Activated T-cell treated with anti-CD3 and anti-CD28 coated beads, Interleukin-2, amount 50 U/mL, for 72 hours (primary cell): ENCODE results near the gene PLA2G3. TPM values are rescaled to one million over a fixed set of nuclear protein-coding genes. Genes with fewer than 3 reads are reported as not detected.

Source experiments
- ATAC-seq, 2 donors: fragments of 150-1000 bp; cut with Tn5 transposase; replicated peaks in 1 of 2; 2 replicates each; pipeline ENCODE4 v1.10.0; 2021; ENCODE audit warnings: moderate library complexity in 2 of 2, mild to moderate bottlenecking in 1 of 2
- DNase-seq, 2 donors: peaks; one replicate each; pipeline ENCODE4 v3.0.0; 2021 to 2022; ENCODE audit warnings: mixed read lengths in 1 of 2
- H3K27ac Mint-ChIP-seq: one replicate; pipeline ENCODE4 v1.8.0; 2022; ENCODE audit warnings: mild to moderate bottlenecking, moderate library complexity, mixed read lengths
- H3K27me3 Mint-ChIP-seq: one replicate; pipeline ENCODE4 v1.8.0; 2022; ENCODE audit warnings: low read depth, mixed read lengths
- H3K36me3 Mint-ChIP-seq, 2 donors: one replicate each; pipeline ENCODE4 v1.8.0; 2022; ENCODE audit warnings: mixed read lengths in 2 of 2, mild to moderate bottlenecking in 1 of 2; ENCODE audit not compliant: insufficient read depth in 2 of 2
- H3K4me1 Mint-ChIP-seq: one replicate; pipeline ENCODE4 v1.8.0; 2022; ENCODE audit warnings: low read depth, mixed read lengths
- H3K4me3 Mint-ChIP-seq, 2 donors: one replicate each; pipeline ENCODE4 v1.8.0; 2022; ENCODE audit warnings: mild to moderate bottlenecking in 2 of 2, mixed read lengths in 2 of 2, moderate library complexity in 2 of 2
- H3K9me3 Mint-ChIP-seq, 2 donors: one replicate each; pipeline ENCODE4 v1.8.0; 2022; ENCODE audit warnings: mixed read lengths in 2 of 2
- total RNA-seq, 2 donors: library from RNA; stranded (reverse); gene quantifications; one replicate each; pipeline ENCODE4 v1.2.3, GENCODE V29; 2022

Gene PLA2G3
- total RNA-seq, 2 donors from 2014 or later = not detected

- Mint-ChIP-seq H3K9me3 (no peaks in the 10 kb centered on the region), H3K27ac (peak overlapping the region; percentile 95), H3K4me3 (peak overlapping the region; percentile 94 to 97), H3K27me3 (no peaks in the 10 kb centered on the region), H3K36me3 (peaks cover 3 to 11% of the 10 kb centered on the region in 2 donors), H3K4me1 (peaks cover 42% of the 10 kb centered on the region)
- ATAC-seq (no peak), DNase-seq (no peak)
Measured at GRCh38 chr22:31162015-31162765, 21.9 kb upstream of the PLA2G3 start.

- Mint-ChIP-seq H3K4me3 (peak overlapping the region; percentile 94 to 97), H3K36me3 (peaks cover 3 to 11% of the 10 kb centered on the region in 2 donors), H3K4me1 (peaks cover 42% of the 10 kb centered on the region), H3K27ac (peak overlapping the region; percentile 38), H3K9me3 (no peaks in the 10 kb centered on the region), H3K27me3 (no peaks in the 10 kb centered on the region)
- DNase-seq (no peak), ATAC-seq (no peak)
Measured at GRCh38 chr22:31161386-31161785, 21.1 kb upstream of the PLA2G3 start.

- DNase-seq = peak; percentile 10 to 19
- peak; percentile 44 to 46 for ATAC-seq
- H3K9me3 Mint-ChIP-seq = no peaks in the 10 kb centered on the region
- H3K36me3 Mint-ChIP-seq = peaks cover 2 to 9% of the 10 kb centered on the region in 2 donors
- peak overlapping the region; percentile 94 to 97 for H3K4me3 Mint-ChIP-seq
- peak overlapping the region; percentile 96 for H3K27ac Mint-ChIP-seq
- H3K27me3 Mint-ChIP-seq = no peaks in the 10 kb centered on the region
- H3K4me1 Mint-ChIP-seq = peaks cover 42% of the 10 kb centered on the region
Measured at GRCh38 chr22:31160328-31160978, 20.1 kb upstream of the PLA2G3 start.

DNA sequence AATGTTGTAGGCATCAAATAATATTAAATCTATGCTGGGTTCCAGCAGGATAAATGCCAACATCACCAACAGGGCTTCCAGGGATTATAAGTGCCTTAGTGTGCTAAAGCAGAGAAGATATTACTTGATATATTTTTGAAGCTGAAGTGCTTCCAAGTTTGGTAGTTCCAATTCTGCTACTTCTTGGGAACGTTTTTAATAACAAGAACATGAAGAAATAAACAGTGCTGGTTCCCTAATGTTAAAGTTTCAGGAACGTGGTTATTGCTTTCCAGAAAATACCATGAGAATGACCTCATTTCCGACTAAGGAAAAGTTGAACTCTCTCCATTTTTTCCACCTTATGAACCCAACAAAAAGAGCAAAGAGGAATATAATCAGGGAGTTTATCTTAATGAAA is 15.1 kb upstream of the PLA2G3 start:
- Mint-ChIP-seq H3K4me3 (no peak overlapping the region), H3K27me3 (no peaks in the 10 kb centered on the region), H3K36me3 (peaks cover 0 to 4% of the 10 kb centered on the region in 2 donors), H3K4me1 (peaks cover 14% of the 10 kb centered on the region), H3K9me3 (no peaks in the 10 kb centered on the region), H3K27ac (no peak overlapping the region)
- ATAC-seq (no peak), DNase-seq (no peak)

GRCh38 chr22:31154975-31155374 is 14.7 kb upstream of the PLA2G3 start:
- DNase-seq (no peak), ATAC-seq (no peak)
- H3K27me3 Mint-ChIP-seq = no peaks in the 10 kb centered on the region
- no peaks in the 10 kb centered on the region for H3K9me3 Mint-ChIP-seq
- H3K36me3 Mint-ChIP-seq = peaks cover 0 to 4% of the 10 kb centered on the region in 2 donors
- peaks cover 9% of the 10 kb centered on the region for H3K4me1 Mint-ChIP-seq
- H3K4me3 Mint-ChIP-seq = no peak overlapping the region
- H3K27ac Mint-ChIP-seq = no peak overlapping the region

GRCh38 chr22:31153357-31153756 is 13.0 kb upstream of the PLA2G3 start:
- Mint-ChIP-seq H3K36me3 (no peaks in the 10 kb centered on the region), H3K27me3 (no peaks in the 10 kb centered on the region), H3K27ac (no peak overlapping the region), H3K4me3 (no peak overlapping the region), H3K9me3 (no peaks in the 10 kb centered on the region), H3K4me1 (no peaks in the 10 kb centered on the region)
- DNase-seq (no peak), ATAC-seq (no peak)

DNA sequence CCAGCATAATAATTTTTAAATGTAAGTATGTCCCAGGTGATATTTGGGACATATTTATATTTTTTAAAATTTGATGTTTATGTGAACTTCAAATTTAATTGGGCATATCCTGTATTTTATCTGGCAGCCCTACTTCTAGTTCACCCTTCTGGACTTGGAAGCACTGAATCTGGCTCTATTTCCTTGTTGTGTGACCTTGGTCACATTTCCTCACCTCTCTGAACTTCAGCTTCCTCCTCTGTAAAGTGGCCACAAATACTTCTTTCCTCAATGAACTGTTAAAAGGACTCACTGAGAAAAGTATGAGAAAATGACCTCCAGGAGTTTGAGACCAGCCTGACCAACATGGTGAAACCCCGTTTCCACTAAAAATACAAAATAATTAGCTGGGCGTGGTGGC is 11.6 kb upstream of the PLA2G3 start:
- Mint-ChIP-seq H3K36me3 (peaks cover 0 to 2% of the 10 kb centered on the region in 2 donors), H3K27ac (no peak overlapping the region), H3K27me3 (no peaks in the 10 kb centered on the region), H3K4me1 (no peaks in the 10 kb centered on the region), H3K9me3 (no peaks in the 10 kb centered on the region), H3K4me3 (no peak overlapping the region)
- DNase-seq (no peak), ATAC-seq (no peak)

DNA sequence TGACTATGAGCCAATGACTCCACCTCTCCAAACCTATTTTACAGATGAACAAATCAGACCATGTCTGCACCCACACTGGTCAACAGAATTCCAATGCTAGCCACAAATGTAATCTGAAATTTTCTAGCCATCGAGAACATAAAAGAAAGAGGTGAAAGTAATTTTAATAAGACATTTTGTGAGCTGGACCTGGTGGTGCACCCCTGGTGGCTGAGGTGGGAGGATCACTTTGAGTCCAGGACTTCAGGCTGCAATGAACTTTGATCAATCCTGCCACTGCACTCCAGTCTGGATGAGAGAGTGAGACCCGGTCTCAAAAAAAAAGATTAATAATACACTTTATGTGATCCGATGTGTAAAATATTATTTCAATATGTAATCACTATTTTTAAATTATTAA is 10.3 kb upstream of the PLA2G3 start:
- DNase-seq (no peak), ATAC-seq (no peak)
- Mint-ChIP-seq H3K4me3 (no peak overlapping the region), H3K27me3 (no peaks in the 10 kb centered on the region), H3K27ac (no peak overlapping the region), H3K36me3 (peaks cover 0 to 2% of the 10 kb centered on the region in 2 donors), H3K9me3 (no peaks in the 10 kb centered on the region), H3K4me1 (no peaks in the 10 kb centered on the region)

DNA sequence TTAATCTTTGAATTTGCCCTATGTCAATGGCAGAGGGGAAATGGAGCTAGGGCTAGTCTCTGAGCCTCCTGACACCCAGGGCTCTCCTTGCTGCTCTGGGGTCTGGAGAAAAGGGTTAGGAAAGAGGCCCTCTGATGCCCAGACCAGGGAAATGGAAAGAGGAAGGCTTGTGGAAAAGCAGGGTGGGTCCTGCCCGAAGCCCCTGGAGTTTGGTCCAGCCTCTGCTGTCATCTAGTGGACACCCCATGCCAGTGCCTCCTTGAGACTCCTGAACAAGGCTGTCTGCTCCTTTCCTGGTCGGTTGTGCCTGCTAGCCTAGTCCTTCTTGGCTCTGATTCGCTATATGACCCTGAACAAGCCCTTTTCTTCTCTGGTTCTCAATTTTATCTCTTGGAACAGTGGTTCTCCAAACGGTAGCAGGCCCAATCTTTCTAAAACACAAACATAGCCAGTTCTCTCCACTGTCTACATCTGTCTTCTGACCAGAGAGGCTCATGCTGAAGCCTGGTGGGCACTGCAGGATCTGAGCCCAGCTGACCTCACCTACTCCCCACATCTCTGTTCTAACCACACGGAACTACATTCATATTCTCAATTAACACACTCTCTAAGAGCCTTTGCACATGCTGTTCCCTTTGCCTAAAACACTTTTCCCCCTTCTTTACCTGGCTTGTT is 8.8 kb upstream of the PLA2G3 start:
- Mint-ChIP-seq H3K27me3 (no peaks in the 10 kb centered on the region), H3K27ac (no peak overlapping the region), H3K9me3 (peaks cover 0 to 5% of the 10 kb centered on the region in 2 donors), H3K4me1 (peaks cover 5% of the 10 kb centered on the region), H3K36me3 (peaks cover 0 to 2% of the 10 kb centered on the region in 2 donors), H3K4me3 (no peak overlapping the region)
- ATAC-seq (peak; percentile 75 to 83), DNase-seq (peak; percentile 46 to 55)

DNA sequence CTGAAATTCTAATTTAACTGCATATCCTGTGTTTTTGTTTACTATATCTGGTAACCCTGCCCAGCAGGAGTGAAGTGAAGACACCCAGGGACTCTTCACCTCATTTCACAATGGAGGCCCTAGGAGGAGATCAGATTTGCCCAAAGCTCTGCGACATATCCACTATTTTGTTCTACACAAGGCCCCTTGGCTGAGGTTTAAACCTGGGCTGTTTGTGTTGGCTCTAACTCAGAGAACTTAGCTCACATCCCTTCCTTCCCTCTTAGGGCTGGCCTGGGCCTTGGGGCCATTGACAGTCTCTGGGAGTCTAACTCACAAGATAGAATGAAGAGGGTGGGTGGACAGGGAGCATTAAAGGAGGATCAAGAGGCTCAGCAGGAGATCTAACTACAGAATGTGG is 8.2 kb upstream of the PLA2G3 start:
- Mint-ChIP-seq H3K27me3 (no peaks in the 10 kb centered on the region), H3K27ac (no peak overlapping the region), H3K4me3 (no peak overlapping the region), H3K9me3 (peaks cover 0 to 5% of the 10 kb centered on the region in 2 donors), H3K36me3 (peaks cover 0 to 2% of the 10 kb centered on the region in 2 donors), H3K4me1 (peaks cover 10% of the 10 kb centered on the region)
- DNase-seq (no peak), ATAC-seq (no peak)

GRCh38 chr22:31144223-31144622 is 3.9 kb upstream of the PLA2G3 start:
- ATAC-seq (peak; percentile 54 to 64), DNase-seq (no peak)
- Mint-ChIP-seq H3K4me3 (no peak overlapping the region), H3K27ac (no peak overlapping the region), H3K4me1 (peaks cover 10% of the 10 kb centered on the region), H3K9me3 (peaks cover 0 to 5% of the 10 kb centered on the region in 2 donors), H3K36me3 (peaks cover 0 to 2% of the 10 kb centered on the region in 2 donors), H3K27me3 (no peaks in the 10 kb centered on the region)

GRCh38 chr22:31143537-31143936 is 3.2 kb upstream of the PLA2G3 start:
- DNase-seq (no peak), ATAC-seq (no peak)
- H3K36me3 Mint-ChIP-seq = peaks cover 0 to 2% of the 10 kb centered on the region in 2 donors
- peaks cover 0 to 5% of the 10 kb centered on the region in 2 donors for H3K9me3 Mint-ChIP-seq
- H3K4me3 Mint-ChIP-seq = no peak overlapping the region
- peaks cover 10% of the 10 kb centered on the region for H3K4me1 Mint-ChIP-seq
- no peaks in the 10 kb centered on the region for H3K27me3 Mint-ChIP-seq
- H3K27ac Mint-ChIP-seq = no peak overlapping the region

GRCh38 chr22:31143038-31143437 is 2.7 kb upstream of the PLA2G3 start:
- DNase-seq = no peak
- ATAC-seq = no peak
- Mint-ChIP-seq H3K9me3 (peaks cover 0 to 5% of the 10 kb centered on the region in 2 donors), H3K27me3 (no peaks in the 10 kb centered on the region), H3K4me3 (no peak overlapping the region), H3K4me1 (peaks cover 10% of the 10 kb centered on the region), H3K36me3 (peaks cover 0 to 2% of the 10 kb centered on the region in 2 donors), H3K27ac (no peak overlapping the region)
